GM12878 (cell line): ENCODE measurements around the gene TCF20. TPM values are rescaled to one million over a fixed set of nuclear protein-coding genes. Genes with fewer than 3 reads are reported as not detected.

ENCODE experiments used
- ATAC-seq: fragments of 200-7000 bp; cut with Tn5 transposase; 3 replicates; pipeline ENCODE4 v1.9.1; 2020; ENCODE audit warnings: mild to moderate bottlenecking, moderate library complexity
- BruUV-seq: library from RNA; stranded (reverse); fragments of 400-500 nt; replicated peaks from 2 replicates; lab custom pipeline; 2021; lab: Mats Ljungman, UMichigan
- CTCF ChIA-PET: fragments of 300-600 bp; sonication (Branson Sonifier 250); formaldehyde crosslinking; extraction: SDS; loops from one replicate; lab custom pipeline; 2021; ENCODE audit warnings: inconsistent platforms; lab: Yijun Ruan, JAX
- POLR2A ChIA-PET: fragments of 350-600 bp; formaldehyde crosslinking; extraction: SDS; loops from one replicate; lab custom pipeline; 2021; ENCODE audit warnings: inconsistent platforms; lab: Charles Lee
- RAD21 ChIA-PET: fragments of 300-600 bp; sonication (Branson Sonifier 250); formaldehyde crosslinking; loops from one replicate; lab custom pipeline; 2023; ENCODE audit warnings: antibody characterized with exemption; ENCODE audit not compliant: unreplicated experiment; lab: Charles Lee
- SMC1A ChIA-PET: fragments of 300-600 bp; sonication (Branson Sonifier 250); formaldehyde crosslinking; loops from one replicate; lab custom pipeline; 2023; ENCODE audit not compliant: unreplicated experiment, uncharacterized antibody; lab: Charles Lee
- DNase-seq: peaks from one replicate; pipeline ENCODE4 v3.0.0-alpha.2; 2011; ENCODE audit warnings: low read depth, low spot score
- FAIRE-seq: peaks from 3 replicates; lab custom pipeline; 2011; peaks lifted over from hg19 to GRCh38; lab: Jason Lieb, UNC
- H2AFZ ChIP-seq: 2 replicates; pipeline ENCODE4 v1.6.0; 2011; ENCODE audit warnings: low read depth, low read length, control low read depth; ENCODE audit not compliant: control insufficient read depth
- H3K27ac ChIP-seq: 2 replicates; pipeline ENCODE4 v1.5.1; 2011; ENCODE audit warnings: control low read depth; ENCODE audit not compliant: control insufficient read depth, insufficient read depth
- H3K27me3 ChIP-seq, 2 experiments: replicated peaks in 1 of 2; 2 replicates each; pipeline versions ENCODE4 v1.6.0 to v1.6.1; 2011; ENCODE audit warnings: low read length in 1 of 2; ENCODE audit not compliant: control insufficient read depth in 2 of 2, insufficient read depth in 2 of 2
- H3K36me3 ChIP-seq, 2 experiments: 2 replicates each; pipeline ENCODE4 v1.5.1; 2011; ENCODE audit warnings: low read length in 1 of 2; ENCODE audit not compliant: control insufficient read depth in 2 of 2, insufficient read depth in 2 of 2
- H3K4me1 ChIP-seq: 2 replicates; pipeline ENCODE4 v1.6.1; 2011; ENCODE audit warnings: mild to moderate bottlenecking, low read length, moderate library complexity, mixed read lengths; ENCODE audit not compliant: control insufficient read depth, insufficient read depth
- H3K4me2 ChIP-seq: 2 replicates; pipeline ENCODE4 v1.6.0; 2011; ENCODE audit warnings: control low read depth; ENCODE audit not compliant: control insufficient read depth, insufficient read depth
- H3K4me3 ChIP-seq: fragments of 200-600 bp; sonication (generic); 2 replicates; pipeline ENCODE4 v1.5.1; 2016
- H3K79me2 ChIP-seq: 2 replicates; pipeline ENCODE4 v1.6.0; 2011; ENCODE audit warnings: low read length; ENCODE audit not compliant: control insufficient read depth, insufficient read depth
- H3K9ac ChIP-seq: 2 replicates; pipeline ENCODE4 v1.8.0; 2011; ENCODE audit warnings: low read length, control low read depth, mixed read lengths; ENCODE audit not compliant: control insufficient read depth, insufficient read depth
- H3K9me3 ChIP-seq: replicated peaks from 3 replicates; pipeline ENCODE4 v1.5.1; 2011; ENCODE audit warnings: mild to moderate bottlenecking, low read length; ENCODE audit not compliant: control insufficient read depth, insufficient read depth
- H4K20me1 ChIP-seq: 2 replicates; pipeline ENCODE4 v1.6.0; 2011; ENCODE audit not compliant: control insufficient read depth, insufficient read depth
- NR2F1 ChIP-seq: fragments of 450-650 bp; conservative IDR thresholded peaks from 2 replicates; pipeline ENCODE4 v1.6.1; 2017; ENCODE audit warnings: mild to moderate bottlenecking
- REST ChIP-seq: IDR thresholded peaks from 2 replicates; pipeline ENCODE4 v1.6.1; 2012; ENCODE audit warnings: mild to moderate bottlenecking, low read depth, low read length
- WGBS: methylation state at CpG from one replicate; pipeline ENCODE4 v1.1.6; 2016; ENCODE audit warnings: low lambda C conversion rate; ENCODE audit not compliant: insufficient replicate concordance, insufficient coverage; ENCODE audit errors: missing lambda C conversion rate; 5-methylcytosine and 5-hydroxymethylcytosine counted together
- in situ Hi-C: fragments of 300-500 bp; cut with MboI; formaldehyde crosslinking; loops from 9 replicates; pipeline ENCODE4 v1.14.3; 2018; ENCODE audit warnings: mixed read lengths
- intact Hi-C: fragments of 100-400 bp; cut with micrococcal nuclease; formaldehyde crosslinking; loops from one replicate; pipeline ENCODE4 v1.14.2; 2022; ENCODE audit not compliant: unreplicated experiment
- polyA plus RNA-seq, 11 experiments: library from polyadenylated mRNA; depleted of rRNA in 4 of 11; unstranded in 6 of 11; stranded (reverse) in 5 of 11; fragments of >200 nt; fragmentation: Nextera tagmentation in 4 of 11; fragmentation: Illumina TruSeq in 1 of 11; extraction: Ambion mirVana in 4 of 11; extraction: Trizol in 1 of 11; gene quantifications; 1 replicate in 1 of 11; 2 replicates in 10 of 11; pipeline versions ENCODE4 v1.2.1 to v1.2.3, GENCODE V29; 2011 to 2016; ENCODE audit warnings: inconsistent platforms in 2 of 11, missing spikeins in 2 of 11, low read depth in 1 of 11
- total RNA-seq, 4 experiments: library from RNA; depleted of rRNA in 3 of 4; stranded (reverse); fragments of >200 nt in 3 of 4; fragmentation: Illumina TruSeq in 1 of 4; extraction: Trizol in 1 of 4; gene quantifications; 2 replicates each; pipeline versions ENCODE4 v1.2.1 to v1.2.3, GENCODE V29; 2013 to 2021

TCF20 gene
- total and polyA plus RNA-seq, 10 of the 15 experiments (the other 5 are each of a cell fraction or from before 2014, with no cell fraction given), result 0.64 to 52.9 (median 22.6) TPM

DNA sequence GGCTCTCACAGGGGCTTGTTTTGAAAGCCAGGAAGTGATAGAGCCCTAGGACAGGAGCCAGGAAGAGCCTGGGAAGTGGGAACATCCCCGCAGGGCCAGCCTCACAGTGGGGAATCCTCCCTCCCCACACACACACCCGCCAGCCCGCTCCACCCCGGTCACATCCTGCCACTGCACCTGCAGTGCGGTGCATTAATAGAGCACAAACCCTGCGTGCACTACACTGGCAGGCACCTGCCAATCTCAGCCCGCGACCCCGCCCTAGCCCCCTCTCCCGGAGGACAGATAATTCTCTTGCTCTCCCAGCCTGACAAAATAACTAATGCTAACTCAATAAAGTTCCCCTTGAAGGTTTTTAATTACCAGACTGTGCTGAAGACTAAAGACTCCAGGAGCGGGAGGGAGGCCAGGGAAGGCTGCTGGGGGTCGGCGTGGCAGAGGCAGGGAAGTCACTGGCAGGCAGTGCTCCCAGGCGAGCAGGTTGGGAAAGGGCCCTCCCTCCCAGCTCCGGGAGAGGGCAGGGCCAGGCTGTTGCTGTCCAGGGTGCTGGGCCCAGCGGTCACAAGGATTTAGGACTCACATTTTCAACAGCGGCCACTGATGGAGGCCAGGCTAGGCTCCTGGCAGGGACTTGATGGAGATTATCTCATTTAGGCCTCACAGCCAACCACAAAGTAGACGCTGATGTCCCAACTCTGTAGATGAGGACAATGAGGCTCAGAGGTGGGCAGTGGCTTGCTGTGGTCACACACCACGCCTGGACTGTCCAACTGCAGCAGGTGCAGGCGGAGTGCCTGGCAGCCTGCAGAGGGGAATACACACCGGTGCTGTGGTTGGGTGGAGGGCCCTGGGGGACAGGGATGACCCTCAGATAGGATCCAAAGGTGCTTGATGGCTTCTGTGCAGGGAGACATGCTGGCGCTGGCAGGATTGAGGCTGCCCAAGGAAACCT, 23.9 kb upstream of the TCF20 start:
- no peaks in the 10 kb centered on the region for H3K79me2 ChIP-seq
- POLR2A ChIA-PET, result no interaction called here
- in situ Hi-C loops (no loop called here), intact Hi-C loops (no loop called here)
- H3K4me3 ChIP-seq, result no peak overlapping the region
- no peak overlapping the region for H2AFZ ChIP-seq
- BruUV-seq, result no TSS peak
- CTCF ChIA-PET, result no interaction called here
- RAD21 ChIA-PET, result no interaction called here
- no peak for FAIRE-seq
- peaks cover 2% of the 10 kb centered on the region for H3K4me1 ChIP-seq
- H3K4me2 ChIP-seq, result no peak overlapping the region
- no peaks in the 10 kb centered on the region for H3K9me3 ChIP-seq
- WGBS, result 46% methylated on average over 22 of the region's 22 CpGs
- ATAC-seq, result no peak
- H3K9ac ChIP-seq, result no peak overlapping the region
- no peaks in the 10 kb centered on the region for H4K20me1 ChIP-seq
- no peak for TF ChIP-seq NR2F1
- TF ChIP-seq REST, result peak; percentile 84
- TF ChIP-seq, all 136 proteins: peak for 1
- no peak for DNase-seq
- H3K27me3 ChIP-seq, result no peaks in the 10 kb centered on the region
- H3K36me3 ChIP-seq, result no peaks in the 10 kb centered on the region
- SMC1A ChIA-PET, result interaction anchor here (1.0 to 1.3 kb wide), 2 partner anchors 17 to 166 kb away, joined by 3 read pairs; no protein-coding TSS in a partner anchor
- H3K27ac ChIP-seq, result no peak overlapping the region
